Spleen (tissue), 3 donors: ENCODE measurements around the gene HRH2.

Source experiments
- POLR2A ChIP-seq, 3 donors: fragments of 450-650 bp; IDR thresholded peaks; one replicate each; pipeline ENCODE4 v1.5.1; 2017; ENCODE audit warnings: antibody characterized with exemption in 3 of 3, mild to moderate bottlenecking in 1 of 3
- POLR2AphosphoS5 ChIP-seq, 3 donors: sonication (generic); formaldehyde crosslinking; IDR thresholded peaks; one replicate each; pipeline ENCODE4 v1.5.1; 2017; ENCODE audit warnings: antibody characterized with exemption in 3 of 3

GRCh38 chr5:175614861-175615260 is 43.0 kb upstream of the HRH2 start:
- TF ChIP-seq POLR2A (IDR thresholded peaks at IDR 0.05) (no peak), POLR2AphosphoS5 (IDR thresholded peaks at IDR 0.05) (no peak)
